Measurements from ENCODE around the gene KATNAL2.
A peak's percentile ranks its signal among the peaks of the same experiment; 100 is the strongest.

Gene KATNAL2

DNA sequence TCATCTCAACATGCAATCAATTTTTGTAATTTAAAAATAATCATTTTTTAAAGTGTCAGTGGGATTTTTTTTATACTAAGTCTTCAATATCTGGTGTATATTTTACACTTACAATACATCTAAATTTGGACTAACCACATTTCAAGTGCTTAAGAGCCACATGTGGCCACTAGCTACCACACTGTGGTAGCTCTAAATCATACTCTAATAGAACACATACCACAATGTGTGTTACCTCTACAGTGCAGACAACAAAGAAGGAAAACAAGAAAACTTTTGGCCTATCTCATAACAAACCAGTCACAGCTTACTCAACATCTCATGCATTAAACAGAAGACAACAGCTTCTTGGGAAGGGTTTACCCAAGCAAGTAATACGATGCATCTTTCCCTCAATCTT is 24.6 kb upstream of the KATNAL2 start:
- TF ChIP-seq POLR2AphosphoS5 (IDR thresholded peaks at IDR 0.05; ENCODE audit: borderline replicate concordance, low read depth, low read length) (no peak), EZH2 (IDR thresholded peaks at IDR 0.05) (no peak), FOXP2 (optimal IDR thresholded peaks at IDR 0.05; ENCODE audit: control extremely low read depth, extremely low read length, insufficient read depth) (no peak)
- H3K27ac ChIP-seq = no peak overlapping the region
- DNase-seq (ENCODE audit: low read depth, low spot score) = no peak
- 0 out of 2 replicates have a peak, but pooled peaks cover 12% of the 10 kb centered on the region for H3K9me3 ChIP-seq (ENCODE audit: low read depth, low read length)
- H3K9ac ChIP-seq (ENCODE audit: insufficient read length) = no peak overlapping the region
- H3K36me3 ChIP-seq (ENCODE audit: insufficient read depth, low read length) = peaks cover 28% of the 10 kb centered on the region
- no peak overlapping the region for H3K4me3 ChIP-seq

DNA sequence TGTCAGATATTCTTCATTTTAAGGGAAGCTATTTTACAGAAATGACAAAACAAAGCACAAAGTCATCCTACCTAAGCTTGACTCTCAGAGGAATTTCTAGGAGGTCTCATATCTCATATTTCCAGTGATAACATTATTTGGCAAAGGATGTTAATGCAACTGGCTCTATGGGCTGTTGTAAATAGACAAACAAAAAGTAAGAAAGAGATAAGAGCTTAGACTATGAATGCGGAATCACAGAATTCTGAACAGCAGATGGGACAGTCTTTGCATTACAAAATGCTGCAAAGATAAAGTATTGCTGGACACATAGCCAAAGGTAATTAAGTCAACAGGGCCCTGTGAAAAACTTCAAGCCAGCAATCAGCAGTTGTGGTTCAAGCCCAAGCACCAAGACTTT is 24.0 kb upstream of the KATNAL2 start:
- no peak for DNase-seq (ENCODE audit: low read depth, low spot score)
- TF ChIP-seq EZH2 (IDR thresholded peaks at IDR 0.05) = no peak
- TF ChIP-seq POLR2AphosphoS5 (IDR thresholded peaks at IDR 0.05; ENCODE audit: borderline replicate concordance, low read depth, low read length) = no peak
- TF ChIP-seq FOXP2 (optimal IDR thresholded peaks at IDR 0.05; ENCODE audit: control extremely low read depth, extremely low read length, insufficient read depth) = no peak
- Histone ChIP-seq H3K9ac (ENCODE audit: insufficient read length) (no peak overlapping the region), H3K4me3 (no peak overlapping the region), H3K27ac (no peak overlapping the region), H3K9me3 (ENCODE audit: low read depth, low read length) (0 out of 2 replicates have a peak, but pooled peaks cover 8% of the 10 kb centered on the region), H3K36me3 (ENCODE audit: insufficient read depth, low read length) (peaks cover 25% of the 10 kb centered on the region)

DNA sequence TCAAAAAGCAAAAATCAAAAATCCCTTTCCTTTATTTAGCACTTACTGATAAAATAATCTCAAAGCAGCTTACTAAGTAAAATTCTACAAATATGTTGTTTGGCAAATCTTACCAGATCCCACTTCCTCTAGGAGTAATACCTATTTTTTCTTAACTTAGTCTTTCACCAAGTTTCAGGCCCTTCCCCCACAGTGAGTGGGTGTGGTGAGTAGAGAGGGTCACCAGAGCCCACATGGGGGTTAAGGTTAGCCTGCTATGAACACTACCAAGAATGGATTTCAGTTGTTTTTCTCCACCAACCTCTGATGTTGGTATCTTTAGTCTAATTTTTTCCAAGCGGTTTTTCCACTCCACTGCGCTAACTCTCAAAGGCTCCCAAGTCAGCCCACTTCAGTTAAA is 23.3 kb upstream of the KATNAL2 start:
- peaks cover 17% of the 10 kb centered on the region for H3K36me3 ChIP-seq (ENCODE audit: insufficient read depth, low read length)
- H3K27ac ChIP-seq = no peak overlapping the region
- H3K9ac ChIP-seq (ENCODE audit: insufficient read length) = no peak overlapping the region
- TF ChIP-seq FOXP2 (optimal IDR thresholded peaks at IDR 0.05; ENCODE audit: control extremely low read depth, extremely low read length, insufficient read depth) = no peak
- TF ChIP-seq EZH2 (IDR thresholded peaks at IDR 0.05) = no peak
- TF ChIP-seq POLR2AphosphoS5 (IDR thresholded peaks at IDR 0.05; ENCODE audit: borderline replicate concordance, low read depth, low read length) = no peak
- H3K4me3 ChIP-seq = no peak overlapping the region
- 0 out of 2 replicates have a peak, but pooled peaks cover under 1% of the 10 kb centered on the region for H3K9me3 ChIP-seq (ENCODE audit: low read depth, low read length)
- DNase-seq (ENCODE audit: low read depth, low spot score) = no peak

DNA sequence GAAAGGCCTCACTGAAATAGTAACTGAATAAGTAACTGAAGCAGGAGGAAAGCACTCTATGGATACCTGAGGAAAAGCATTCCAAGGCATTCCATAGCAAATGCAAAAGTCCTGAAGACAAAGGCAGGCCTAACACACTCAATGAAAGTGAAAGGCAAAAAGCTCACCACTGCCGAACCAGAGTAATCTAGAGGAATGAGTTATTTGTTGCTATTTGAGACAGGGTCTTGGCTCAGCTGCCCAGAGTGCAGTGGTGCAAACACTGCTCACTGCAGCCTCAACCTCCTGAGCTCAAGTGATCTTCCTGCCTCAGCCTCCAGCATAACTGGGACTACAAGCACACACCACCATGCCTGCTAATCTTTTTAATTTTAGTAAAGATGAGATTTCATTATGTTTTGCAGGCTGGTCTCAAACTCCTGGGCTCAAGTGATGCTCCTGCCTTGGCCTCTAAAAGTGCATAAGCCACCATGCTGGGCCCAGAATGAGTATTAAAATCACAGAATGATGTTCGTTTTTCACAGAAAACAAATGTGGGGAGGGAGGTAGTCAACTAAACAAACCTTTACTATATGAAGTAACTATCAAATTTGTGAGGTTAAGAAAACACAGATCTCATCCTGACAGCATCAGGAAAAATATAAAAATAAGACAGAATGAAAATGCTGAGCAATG is 18.0 kb upstream of the KATNAL2 start:
- Histone ChIP-seq H3K36me3 (ENCODE audit: insufficient read depth, low read length) (peaks cover 12% of the 10 kb centered on the region; the same call in 1 of the 2 replicates), H3K27ac (no peak overlapping the region), H3K9ac (ENCODE audit: insufficient read length) (no peak overlapping the region), H3K4me3 (no peak overlapping the region), H3K9me3 (ENCODE audit: low read depth, low read length) (no peaks in the 10 kb centered on the region)
- DNase-seq (ENCODE audit: low read depth, low spot score) = no peak
- TF ChIP-seq POLR2AphosphoS5 (IDR thresholded peaks at IDR 0.05; ENCODE audit: borderline replicate concordance, low read depth, low read length) = no peak
- no peak for TF ChIP-seq EZH2 (IDR thresholded peaks at IDR 0.05)
- no peak for TF ChIP-seq FOXP2 (optimal IDR thresholded peaks at IDR 0.05; ENCODE audit: control extremely low read depth, extremely low read length, insufficient read depth)

DNA sequence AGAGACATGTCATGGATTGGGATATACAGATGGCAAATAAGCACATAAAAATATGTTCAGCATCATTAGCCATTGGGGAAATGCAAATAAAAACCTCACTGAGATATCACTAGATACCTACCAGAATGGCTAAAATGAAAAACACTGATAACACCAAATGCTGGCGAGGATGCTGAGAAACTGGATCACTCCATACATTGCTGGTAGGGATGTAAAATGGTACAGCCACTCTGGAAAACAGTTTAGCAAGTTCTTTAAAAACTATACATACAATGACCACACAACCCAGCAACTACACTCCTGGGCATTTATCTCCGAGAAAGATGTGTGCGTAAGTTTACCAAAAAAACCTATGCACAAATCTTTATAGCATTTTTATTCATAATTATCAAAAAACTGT is 14.0 kb upstream of the KATNAL2 start:
- Histone ChIP-seq H3K4me3 (no peak overlapping the region), H3K9me3 (ENCODE audit: low read depth, low read length) (no peaks in the 10 kb centered on the region), H3K9ac (ENCODE audit: insufficient read length) (no peak overlapping the region), H3K27ac (no peak overlapping the region), H3K36me3 (ENCODE audit: insufficient read depth, low read length) (peaks cover 22% of the 10 kb centered on the region; the same call in 1 of the 2 replicates)
- DNase-seq (ENCODE audit: low read depth, low spot score) = no peak
- TF ChIP-seq POLR2AphosphoS5 (IDR thresholded peaks at IDR 0.05; ENCODE audit: borderline replicate concordance, low read depth, low read length) = no peak

DNA sequence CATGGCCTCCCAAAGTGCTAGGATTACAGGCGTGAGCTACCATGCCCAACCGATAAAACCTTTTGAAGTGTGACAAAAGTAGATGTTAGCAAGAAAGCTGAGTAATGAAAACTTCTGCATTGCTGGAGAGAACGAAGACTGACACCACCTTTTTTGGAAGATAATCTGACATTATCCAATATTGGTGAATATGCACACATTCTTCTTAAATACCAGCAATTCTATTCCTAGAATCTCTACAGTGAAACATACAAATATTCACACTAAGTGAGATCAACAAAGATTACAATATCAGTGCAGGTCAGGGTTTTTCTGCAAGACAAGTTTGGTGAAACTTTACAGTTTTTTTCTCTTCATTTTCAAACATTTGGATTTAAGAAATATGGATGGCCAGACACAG is 7.9 kb upstream of the KATNAL2 start:
- no peak overlapping the region for H3K9ac ChIP-seq (ENCODE audit: insufficient read length)
- no peak overlapping the region for H3K4me3 ChIP-seq
- H3K9me3 ChIP-seq (ENCODE audit: low read depth, low read length) = no peaks in the 10 kb centered on the region
- TF ChIP-seq POLR2AphosphoS5 (IDR thresholded peaks at IDR 0.05; ENCODE audit: borderline replicate concordance, low read depth, low read length) (no peak), EZH2 (IDR thresholded peaks at IDR 0.05) (no peak), FOXP2 (optimal IDR thresholded peaks at IDR 0.05; ENCODE audit: control extremely low read depth, extremely low read length, insufficient read depth) (no peak)
- no peak overlapping the region for H3K27ac ChIP-seq
- DNase-seq (ENCODE audit: low read depth, low spot score) = no peak
- peaks cover 11% of the 10 kb centered on the region; the same call in 1 of the 2 replicates for H3K36me3 ChIP-seq (ENCODE audit: insufficient read depth, low read length)

DNA sequence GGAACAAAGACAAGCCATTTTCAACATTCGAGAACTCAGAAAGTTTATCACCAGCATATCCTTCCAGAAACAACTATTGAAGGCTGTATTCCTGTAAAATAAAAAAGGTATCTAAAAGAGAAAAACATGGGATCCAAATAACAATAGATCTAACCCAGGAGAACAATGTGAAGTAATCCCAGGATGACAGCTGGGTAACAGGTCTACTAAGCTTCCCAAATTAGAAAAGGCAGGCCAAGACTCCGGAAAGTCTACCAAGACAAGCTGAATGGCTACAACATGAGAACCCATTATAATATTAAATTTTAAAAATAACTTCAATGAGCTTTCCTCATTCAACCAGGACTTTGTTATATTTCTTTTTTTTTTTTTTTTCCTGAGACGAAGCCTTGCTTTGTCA is 6.5 kb upstream of the KATNAL2 start:
- DNase-seq (ENCODE audit: low read depth, low spot score) = no peak
- Histone ChIP-seq H3K36me3 (ENCODE audit: insufficient read depth, low read length) (peaks cover 11% of the 10 kb centered on the region; the same call in 1 of the 2 replicates), H3K9me3 (ENCODE audit: low read depth, low read length) (no peaks in the 10 kb centered on the region), H3K4me3 (no peak overlapping the region), H3K9ac (ENCODE audit: insufficient read length) (no peak overlapping the region), H3K27ac (no peak overlapping the region)
- TF ChIP-seq POLR2AphosphoS5 (IDR thresholded peaks at IDR 0.05; ENCODE audit: borderline replicate concordance, low read depth, low read length) = no peak
- TF ChIP-seq FOXP2 (optimal IDR thresholded peaks at IDR 0.05; ENCODE audit: control extremely low read depth, extremely low read length, insufficient read depth) = no peak
- TF ChIP-seq EZH2 (IDR thresholded peaks at IDR 0.05) = no peak

DNA sequence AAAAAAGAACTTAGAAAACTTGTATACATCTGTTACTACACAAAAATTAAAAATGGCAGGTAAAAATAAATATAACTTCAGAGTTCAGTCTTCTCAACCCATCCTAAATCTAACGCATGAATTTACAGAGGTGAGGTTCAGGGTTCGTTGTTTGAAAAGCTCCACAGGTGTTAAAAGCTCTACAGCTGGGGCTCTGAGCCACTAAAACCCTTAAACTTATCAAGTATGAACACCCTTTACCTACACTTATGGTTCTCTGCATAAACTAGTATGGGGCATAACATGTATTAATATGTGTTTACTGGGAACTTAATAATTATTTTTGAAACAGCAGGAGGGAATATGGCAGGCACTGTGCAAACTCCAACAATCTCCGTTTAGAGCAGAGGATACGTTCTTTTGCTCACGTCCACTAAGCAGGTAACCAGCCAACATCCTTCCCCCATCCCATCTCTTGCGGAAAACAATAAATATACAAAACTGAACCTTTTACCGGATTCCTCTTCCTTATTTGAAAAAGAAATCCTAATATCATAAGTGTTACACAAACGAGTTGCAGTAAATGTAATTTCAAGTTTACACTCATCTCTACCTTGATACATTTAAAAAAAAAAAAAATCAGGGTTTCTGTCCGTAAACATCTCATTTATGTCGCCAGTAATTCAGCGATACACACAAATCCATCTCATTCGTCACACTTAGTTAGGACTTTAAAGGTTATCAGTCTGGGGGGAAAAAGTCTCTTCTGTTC is 1.4 kb upstream of the KATNAL2 start:
- Histone ChIP-seq H3K9ac (ENCODE audit: insufficient read length) (peak overlapping the region; percentile 86), H3K4me3 (peak overlapping the region; percentile 88), H3K27ac (no peak overlapping the region), H3K36me3 (ENCODE audit: insufficient read depth, low read length) (no peaks in the 10 kb centered on the region), H3K9me3 (ENCODE audit: low read depth, low read length) (no peaks in the 10 kb centered on the region)
- DNase-seq (ENCODE audit: low read depth, low spot score) = no peak
- no peak for TF ChIP-seq EZH2 (IDR thresholded peaks at IDR 0.05)
- TF ChIP-seq POLR2AphosphoS5 (IDR thresholded peaks at IDR 0.05; ENCODE audit: borderline replicate concordance, low read depth, low read length) = no peak
- no peak for TF ChIP-seq FOXP2 (optimal IDR thresholded peaks at IDR 0.05; ENCODE audit: control extremely low read depth, extremely low read length, insufficient read depth)
